Uterus (tissue), 4 donors: ENCODE data around the gene CAPS. TPM values are rescaled to one million over a fixed set of nuclear protein-coding genes. Genes with fewer than 3 reads are reported as not detected.

Experiments used
- DNase-seq, 2 donors: peaks; one replicate each; pipeline ENCODE4 v3.0.0-alpha.2; 2019 to 2020
- H3K27ac ChIP-seq, 2 donors: fragments of 200-600 bp; sonication (generic); 1 replicate in 1 of 2; 2 replicates in 1 of 2; pipeline ENCODE4 v1.5.1; 2016 to 2018
- H3K27me3 ChIP-seq, 2 donors: fragments of 200-600 bp; sonication (generic); one replicate each; pipeline ENCODE4 v1.5.1; 2018 to 2019; ENCODE audit warnings: control low read depth in 1 of 2
- H3K36me3 ChIP-seq, 2 donors: fragments of 200-600 bp; sonication (generic); one replicate each; pipeline ENCODE4 v1.5.1; 2019; ENCODE audit warnings: control low read depth in 1 of 2
- H3K4me1 ChIP-seq, 2 donors: fragments of 200-600 bp; sonication (generic); one replicate each; pipeline ENCODE4 v1.5.1; 2018 to 2019; ENCODE audit warnings: control low read depth in 1 of 2
- H3K4me3 ChIP-seq, 2 donors: fragments of 200-600 bp; sonication (generic); 1 replicate in 1 of 2; 2 replicates in 1 of 2; pipeline ENCODE4 v1.5.1; 2018 to 2019; ENCODE audit warnings: mild to moderate bottlenecking in 1 of 2
- H3K9me3 ChIP-seq, 2 donors: fragments of 200-600 bp; sonication (generic); one replicate each; pipeline ENCODE4 v1.5.1; 2019; ENCODE audit warnings: control low read depth in 1 of 2
- CTCF ChIP-seq, 4 experiments: fragments of 200-600 bp in 2 of 4; fragments of 450-650 bp in 2 of 4; sonication (generic) in 2 of 4; IDR thresholded peaks; one replicate each; pipeline ENCODE4 v1.5.1; 2016 to 2019; ENCODE audit warnings: antibody characterized with exemption in 4 of 4, mild to moderate bottlenecking in 2 of 4, moderate library complexity in 1 of 4
- POLR2A ChIP-seq, 2 donors: fragments of 450-650 bp; IDR thresholded peaks; one replicate each; pipeline ENCODE4 v1.6.1; 2016; ENCODE audit warnings: antibody characterized with exemption in 2 of 2, mild to moderate bottlenecking in 1 of 2, moderate library complexity in 1 of 2
- intact Hi-C: fragments of 100-400 bp; cut with DNase I; formaldehyde crosslinking; loops from one replicate; pipeline ENCODE4 v1.15.1; 2023; ENCODE audit warnings: low total_unique reads
- total RNA-seq, 4 donors: library from RNA; depleted of rRNA in 3 of 4; stranded (reverse); fragments of >200 nt in 3 of 4; gene quantifications; one replicate each; pipeline versions ENCODE4 v1.1.0 to v1.2.4, GENCODE V29; 2014 to 2023
- donor health status: DM: yes; HTN: yes; CAD: no.

CAPS gene
- total RNA-seq, 4 donors from 2014 or later = 2.0 to 48.7 (median 12.4) TPM

- H3K27ac ChIP-seq = no peak overlapping the region
- no peaks in the 10 kb centered on the region for H3K9me3 ChIP-seq
- intact Hi-C loops = no loop called here
- no peaks in the 10 kb centered on the region for H3K27me3 ChIP-seq
- TF ChIP-seq CTCF (IDR thresholded peaks at IDR 0.05) (no peak), POLR2A (IDR thresholded peaks at IDR 0.05) (no peak)
- H3K4me3 ChIP-seq = no peak overlapping the region
- DNase-seq = no peak
- H3K4me1 ChIP-seq = peaks cover 0 to 7% of the 10 kb centered on the region in 2 donors
- H3K36me3 ChIP-seq = no peaks in the 10 kb centered on the region
Measured at GRCh38 chr19:5893296-5893903, 20.7 kb upstream of the CAPS start.

GRCh38 chr19:5893907-5894703 is 19.9 kb upstream of the CAPS start:
- H3K27ac ChIP-seq = no peak overlapping the region
- peaks cover 0 to 7% of the 10 kb centered on the region in 2 donors for H3K4me1 ChIP-seq
- H3K27me3 ChIP-seq = no peaks in the 10 kb centered on the region
- TF ChIP-seq CTCF (IDR thresholded peaks at IDR 0.05) = no peak
- no peak for TF ChIP-seq POLR2A (IDR thresholded peaks at IDR 0.05)
- no peak overlapping the region for H3K4me3 ChIP-seq
- DNase-seq = no peak
- no peaks in the 10 kb centered on the region for H3K9me3 ChIP-seq
- intact Hi-C loops = no loop called here
- no peaks in the 10 kb centered on the region for H3K36me3 ChIP-seq

- H3K27me3 ChIP-seq = no peaks in the 10 kb centered on the region
- H3K27ac ChIP-seq = no peak overlapping the region
Measured at GRCh38 chr19:5894704-5895349, 19.2 kb upstream of the CAPS start.

GRCh38 chr19:5895409-5895808 is 18.6 kb upstream of the CAPS start:
- H3K36me3 ChIP-seq = no peaks in the 10 kb centered on the region
- no peak for DNase-seq
- H3K27me3 ChIP-seq = no peaks in the 10 kb centered on the region
- no peak overlapping the region for H3K27ac ChIP-seq
- H3K9me3 ChIP-seq = no peaks in the 10 kb centered on the region
- no peak overlapping the region for H3K4me3 ChIP-seq
- TF ChIP-seq CTCF (IDR thresholded peaks at IDR 0.05) (no peak), POLR2A (IDR thresholded peaks at IDR 0.05) (no peak)
- intact Hi-C loops = no loop called here
- H3K4me1 ChIP-seq = peaks cover 0 to 7% of the 10 kb centered on the region in 2 donors

More at GRCh38 chr19:5894704-5895349, 19.2 kb upstream of the CAPS start:
- no peak for TF ChIP-seq CTCF (IDR thresholded peaks at IDR 0.05)
- TF ChIP-seq POLR2A (IDR thresholded peaks at IDR 0.05) = no peak
- peaks cover 0 to 7% of the 10 kb centered on the region in 2 donors for H3K4me1 ChIP-seq
- no peak overlapping the region for H3K4me3 ChIP-seq
- H3K9me3 ChIP-seq = no peaks in the 10 kb centered on the region
- H3K36me3 ChIP-seq = no peaks in the 10 kb centered on the region
- intact Hi-C loops = no loop called here
- DNase-seq = no peak

- H3K4me3 ChIP-seq = no peak overlapping the region
- no peaks in the 10 kb centered on the region for H3K27me3 ChIP-seq
- no peaks in the 10 kb centered on the region for H3K9me3 ChIP-seq
- peaks cover 0 to 7% of the 10 kb centered on the region in 2 donors for H3K4me1 ChIP-seq
- no peak for TF ChIP-seq POLR2A (IDR thresholded peaks at IDR 0.05)
- no peaks in the 10 kb centered on the region for H3K36me3 ChIP-seq
- H3K27ac ChIP-seq = no peak overlapping the region
- intact Hi-C loops = no loop called here
- DNase-seq = no peak
Measured at GRCh38 chr19:5895890-5896289, 18.2 kb upstream of the CAPS start.
